Activated CD4-positive, alpha-beta T cell treated with anti-CD3 and anti-CD28 coated beads for 1 hour (primary cell): ENCODE data around the gene MRPL1.
"Not testable (repeated sequence)": the region's sequence is repeated elsewhere in the genome, so short reads cannot be mapped to it uniquely, and the experiment has no call there.

Experiments used
- DNase-seq: peaks from one replicate; pipeline ENCODE4 v3.0.0-alpha.2; 2020

Gene MRPL1

DNA sequence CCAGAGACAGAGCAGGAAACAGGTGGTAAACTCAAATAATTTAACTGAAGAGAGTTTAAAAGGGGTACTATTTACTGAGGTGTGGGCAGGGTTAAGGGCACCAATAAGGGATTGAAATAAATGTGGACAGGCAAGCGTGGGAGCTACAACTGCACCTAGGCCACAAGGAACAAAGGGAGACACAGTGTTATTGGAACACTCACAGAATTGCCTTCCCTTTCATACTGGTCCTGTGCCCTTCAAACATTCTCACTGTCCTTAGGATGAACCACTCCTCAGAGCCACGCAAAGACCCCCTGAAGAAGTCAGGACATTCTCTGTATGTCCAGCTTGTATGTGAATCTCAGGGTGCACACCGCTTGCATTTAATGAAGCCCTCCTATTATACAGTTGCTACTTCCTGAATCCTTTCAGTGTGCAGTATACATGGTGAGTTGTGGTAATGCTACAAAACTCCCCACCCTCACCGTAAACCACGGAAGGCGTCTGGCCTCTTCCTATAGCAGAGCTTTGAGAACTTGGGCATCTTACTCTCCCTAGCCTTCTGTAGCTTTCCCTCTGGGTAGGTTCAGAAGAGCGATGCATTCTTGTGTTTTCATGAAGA is 9.6 kb upstream of the MRPL1 start:
- peak; percentile 28 for DNase-seq

DNA sequence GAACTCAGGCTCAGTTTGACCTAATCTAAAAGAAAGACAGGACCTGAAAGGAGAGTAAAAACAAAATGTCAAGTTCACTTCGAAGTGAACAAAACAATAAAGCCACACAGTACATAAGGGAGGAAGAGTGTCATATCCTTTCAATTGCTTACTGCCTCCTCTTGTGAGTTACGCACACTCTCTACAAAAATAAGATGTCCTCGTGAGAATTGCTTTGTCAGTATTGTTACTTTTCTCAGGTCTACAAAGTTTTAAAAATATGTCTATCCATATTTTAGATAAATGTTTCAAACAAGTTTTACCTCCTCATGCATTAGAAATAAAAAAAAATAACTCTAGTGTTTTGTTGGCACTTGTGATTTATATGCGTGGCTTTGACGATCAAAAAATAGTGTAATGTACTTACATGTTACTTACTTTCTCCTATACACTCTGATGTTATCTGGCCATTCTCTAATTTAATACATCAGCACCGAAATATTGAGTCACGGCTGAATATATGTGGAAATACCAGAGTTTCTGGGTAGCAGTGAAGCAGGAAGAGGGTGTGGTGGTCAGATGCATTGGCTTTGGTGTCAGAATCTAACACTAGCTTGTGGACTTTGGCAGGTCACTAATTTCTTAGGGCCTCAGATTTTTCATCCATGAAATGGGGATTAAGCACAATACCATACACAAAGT is 8.1 kb upstream of the MRPL1 start:
- no peak for DNase-seq

DNA sequence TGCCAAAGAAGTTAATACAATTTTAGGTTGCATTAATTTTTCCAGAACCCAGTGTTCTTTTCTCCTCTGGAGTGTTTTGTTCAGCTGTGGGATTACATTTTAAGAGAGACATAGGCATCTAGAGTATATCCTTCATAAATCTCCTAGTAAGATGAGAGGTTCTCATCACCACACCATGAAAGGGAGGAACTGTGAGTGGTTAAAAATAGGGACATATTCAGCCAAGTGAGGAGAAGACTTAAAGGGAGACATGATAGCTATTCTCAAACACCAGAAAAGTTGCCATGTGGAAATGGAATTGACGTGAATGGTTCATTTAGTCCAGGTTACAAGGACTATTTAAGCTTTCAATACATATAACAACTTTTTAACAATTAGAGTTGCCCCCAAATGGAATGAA is 6.5 kb upstream of the MRPL1 start:
- DNase-seq: no peak

DNA sequence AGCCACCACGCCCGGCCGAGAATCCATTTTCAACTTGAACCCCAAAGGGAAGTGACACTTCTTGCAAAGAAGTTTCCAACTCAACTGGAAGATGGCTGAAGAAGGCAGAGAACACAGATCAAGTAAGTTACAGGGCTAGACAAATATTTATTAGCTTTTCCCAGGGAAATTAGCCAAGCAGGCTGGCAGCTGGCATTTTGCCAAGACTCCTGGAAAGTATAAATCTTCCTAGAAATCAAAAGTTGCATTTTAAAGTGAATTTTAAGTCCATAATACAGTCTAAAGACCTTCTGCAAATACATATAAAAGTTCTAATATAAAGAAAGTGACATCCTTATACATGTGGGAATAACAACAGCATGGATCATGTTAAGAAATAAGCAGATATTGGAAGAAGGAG is 3.4 kb upstream of the MRPL1 start:
- no peak for DNase-seq

DNA sequence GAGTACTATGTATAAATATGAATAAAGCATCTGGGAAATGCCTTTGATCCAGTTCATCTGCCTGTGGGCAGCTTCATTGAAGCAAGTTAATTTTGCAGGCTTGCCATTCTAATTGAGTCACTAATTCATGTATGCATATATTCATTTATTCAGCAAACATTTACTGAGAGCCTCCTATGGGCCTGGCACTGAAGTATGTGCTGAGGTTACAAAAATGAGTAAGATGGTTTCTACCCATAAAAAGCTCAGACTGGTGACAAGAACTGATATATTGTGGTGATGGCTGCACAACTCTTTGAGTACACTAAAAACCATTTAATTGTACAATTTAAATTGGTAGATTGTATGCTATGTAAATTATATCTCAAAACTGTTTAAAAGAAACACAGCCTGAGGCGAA is 1.1 kb upstream of the MRPL1 start:
- no peak for DNase-seq

DNA sequence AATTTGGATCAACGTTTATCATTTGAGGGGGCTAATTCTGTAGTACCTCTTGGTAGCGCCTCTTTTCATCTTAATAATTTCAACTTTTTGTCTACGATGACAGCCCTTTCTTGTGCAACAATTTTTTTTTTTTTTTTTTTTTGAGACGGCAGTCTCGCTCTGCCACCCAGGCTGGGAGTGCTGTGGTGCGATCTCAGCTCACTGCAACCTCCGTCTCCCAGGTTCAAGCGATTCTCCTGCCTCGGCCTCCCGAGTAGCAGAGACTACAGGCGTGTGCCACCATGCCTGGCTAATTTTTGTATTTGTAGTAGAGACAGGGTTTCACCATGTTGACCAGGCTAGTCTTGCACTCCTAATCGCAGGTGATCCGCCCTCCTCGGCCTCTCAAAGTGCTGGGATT is 711 bp downstream of the MRPL1 start:
- not testable (repeated sequence) for DNase-seq

DNA sequence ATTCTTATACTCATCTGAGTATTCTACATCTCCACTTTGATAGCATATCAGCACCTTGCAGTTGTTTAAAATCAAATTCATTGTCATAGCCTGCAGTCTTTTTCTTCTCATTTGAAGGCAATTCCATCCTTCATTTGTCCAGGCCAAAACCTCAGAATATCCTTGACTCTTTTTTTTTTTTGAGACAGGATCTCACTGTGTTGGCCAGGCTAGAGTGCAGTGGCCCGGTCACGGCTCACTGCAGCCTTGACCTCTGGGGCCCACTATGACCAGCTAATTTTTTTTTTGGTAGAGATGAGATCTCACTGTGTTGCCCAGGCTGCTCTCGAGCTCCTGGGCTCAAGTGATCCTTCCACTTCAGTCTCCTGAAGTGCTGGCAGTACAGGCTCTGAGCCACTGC is 2.6 kb downstream of the MRPL1 start:
- no peak for DNase-seq

DNA sequence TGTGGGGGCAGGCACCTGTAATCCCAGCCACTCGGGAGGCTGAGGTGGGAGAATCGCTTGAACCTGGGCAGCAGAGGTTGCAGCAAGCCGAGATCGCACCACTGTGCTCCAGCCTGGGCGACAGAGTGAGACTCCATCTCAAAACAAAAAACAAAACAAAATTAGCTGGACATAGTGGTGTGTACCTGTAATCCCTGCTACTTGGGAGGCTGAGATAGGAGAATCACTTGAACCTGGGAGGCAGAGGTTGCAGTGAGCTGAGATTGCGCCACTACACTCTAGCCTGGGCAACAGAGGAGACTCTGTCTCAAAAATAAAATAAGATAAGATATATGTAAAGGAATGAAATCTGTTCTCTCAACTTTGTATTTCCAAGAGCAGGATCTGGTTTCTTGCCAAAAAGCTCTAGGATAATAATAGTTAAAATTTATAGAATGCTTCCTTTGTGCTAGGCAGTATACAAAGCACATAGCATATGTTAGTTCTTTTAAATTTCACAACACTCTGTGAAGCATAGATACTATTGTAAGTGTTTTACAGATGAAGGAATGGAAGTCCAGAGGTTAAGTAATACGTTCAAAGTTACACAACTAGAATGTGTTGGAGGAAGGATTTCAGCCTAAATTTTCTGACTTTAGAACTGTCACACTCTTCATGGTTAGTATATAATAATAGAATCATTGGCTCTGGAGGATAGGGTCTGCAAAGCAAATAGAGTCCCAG is 10.3 kb downstream of the MRPL1 start:
- DNase-seq: no peak

DNA sequence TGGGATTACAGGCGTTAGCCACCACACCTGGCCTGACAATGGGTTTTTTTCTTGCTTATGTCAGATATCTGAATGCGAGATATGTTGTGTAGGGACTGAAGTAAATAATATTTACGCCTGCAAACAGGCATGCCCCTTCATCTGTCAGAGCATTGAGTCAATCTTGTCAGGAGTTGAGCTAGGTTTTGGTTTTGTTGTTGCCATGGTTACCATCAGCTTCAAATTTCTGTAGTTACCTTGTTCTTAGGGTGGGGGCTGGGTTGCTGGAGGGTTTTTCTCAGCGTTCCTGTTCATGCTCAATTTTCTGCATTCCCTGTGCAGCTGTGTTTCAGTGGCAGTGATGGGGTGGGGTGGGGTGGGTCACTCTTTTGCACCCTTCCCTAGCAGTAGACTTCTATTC is 14.5 kb downstream of the MRPL1 start:
- DNase-seq: no peak

DNA sequence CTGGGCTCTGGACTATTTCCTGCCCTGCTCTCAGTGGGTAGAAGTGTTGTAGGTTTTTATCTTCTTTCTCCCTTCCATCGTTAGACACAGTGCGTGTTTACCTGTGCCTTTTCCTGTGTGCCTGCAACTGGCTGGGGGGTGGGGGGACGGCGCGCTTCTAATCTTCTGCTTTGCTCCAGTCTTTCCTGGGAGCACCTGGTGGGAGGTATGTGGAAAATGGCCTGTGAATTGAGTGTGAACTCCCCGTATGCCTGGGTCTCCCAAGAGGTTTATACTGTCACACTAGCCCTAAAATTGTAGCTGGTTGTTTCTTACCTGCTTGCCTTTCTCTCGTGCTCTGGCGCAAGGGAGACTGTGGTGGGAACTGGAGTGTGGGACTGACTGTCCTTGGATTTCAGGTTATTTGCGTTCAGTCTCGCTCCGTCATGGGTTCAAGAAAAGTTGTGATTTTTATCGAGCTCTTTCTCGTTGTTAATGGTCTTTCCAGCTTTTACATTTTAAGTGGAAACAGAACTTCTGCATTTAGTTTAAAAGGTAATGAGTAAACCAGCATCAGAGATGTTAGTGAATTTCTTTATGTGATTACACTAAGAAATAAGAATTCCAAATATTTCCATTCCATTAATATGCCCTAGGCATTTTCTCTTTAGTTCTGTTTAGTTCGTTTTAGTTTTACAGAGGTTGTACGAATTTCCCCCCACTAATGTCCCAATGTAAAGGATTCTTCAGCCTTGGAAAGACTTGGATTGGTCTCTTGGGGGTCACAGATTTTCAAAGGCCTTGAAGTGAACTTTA is 15.3 kb downstream of the MRPL1 start:
- no peak for DNase-seq

DNA sequence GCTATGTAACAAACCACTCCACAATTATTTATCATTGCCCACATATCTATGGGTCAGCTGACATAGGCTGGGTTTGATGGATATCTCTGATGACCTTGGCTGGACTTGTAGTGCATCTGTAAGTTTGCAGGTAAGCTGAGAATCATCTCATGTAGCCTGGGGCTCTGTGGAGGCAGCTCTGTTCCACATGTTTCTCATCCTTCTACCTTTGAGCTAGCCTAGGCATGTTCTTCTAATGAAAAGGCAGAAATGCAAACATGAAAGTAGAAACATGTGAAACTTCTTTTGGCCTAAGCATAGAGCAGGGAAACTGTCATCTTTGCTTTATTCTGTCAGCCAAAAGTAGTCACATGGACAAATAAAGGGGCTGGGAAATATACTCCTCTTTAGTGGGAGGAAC is 18.2 kb downstream of the MRPL1 start:
- DNase-seq: no peak

DNA sequence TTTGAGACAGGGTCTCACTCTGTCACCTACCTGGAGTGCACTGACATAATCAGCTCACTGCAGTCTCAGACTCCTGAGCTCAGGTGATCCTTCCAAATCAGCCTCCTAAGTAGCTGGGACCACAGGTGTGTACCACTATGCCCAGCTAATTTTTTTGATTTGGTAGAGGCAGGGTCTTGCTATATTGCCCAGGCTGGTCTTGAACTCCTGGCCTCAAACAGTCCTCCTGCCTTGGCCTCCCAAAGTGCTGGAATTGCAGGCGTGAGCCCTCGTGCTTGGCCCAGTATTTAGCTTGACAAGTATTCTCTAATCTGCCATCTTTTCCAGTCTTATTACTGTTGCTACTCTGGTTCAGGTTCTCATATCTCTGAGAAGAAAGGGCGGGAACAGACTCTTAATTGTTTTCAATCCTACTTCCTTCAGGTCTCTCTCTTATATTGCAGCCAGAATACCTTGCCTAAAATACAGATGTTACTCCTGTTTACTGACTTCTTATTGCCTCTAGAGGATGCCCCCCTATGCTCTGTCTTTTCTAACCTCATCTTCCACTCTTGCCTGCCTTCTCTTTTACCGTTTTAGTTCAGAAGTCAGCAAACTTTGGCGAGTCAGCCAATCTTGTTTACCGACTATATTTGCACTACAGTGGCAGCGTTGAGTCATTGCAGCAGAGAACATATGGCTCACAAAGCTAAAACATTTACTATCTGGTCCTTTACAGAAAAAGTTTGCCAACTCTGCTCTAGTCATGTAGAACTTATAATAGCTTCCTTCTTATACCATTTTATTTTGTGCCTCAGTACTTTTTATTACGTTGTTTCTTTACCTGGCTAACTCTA is 19.0 kb downstream of the MRPL1 start:
- DNase-seq: no peak

DNA sequence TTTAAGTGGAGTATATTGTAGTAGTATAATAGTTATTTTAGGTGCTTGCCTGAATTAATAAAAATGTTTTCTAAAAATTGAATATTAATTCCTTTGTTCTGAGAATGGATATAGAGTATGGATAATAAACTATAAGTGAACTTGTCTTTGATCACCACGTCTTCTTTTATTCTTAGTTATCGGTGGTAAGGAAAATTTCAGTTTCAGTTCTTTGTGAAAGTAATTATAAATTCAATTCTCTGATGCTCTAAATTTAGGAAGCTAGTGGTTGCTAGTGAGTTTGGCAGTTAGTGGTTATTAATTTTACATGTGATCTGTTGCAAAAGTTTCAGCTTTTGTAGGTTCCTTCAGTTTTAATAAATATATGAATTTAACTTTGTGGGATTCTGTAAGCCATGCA is 30.8 kb downstream of the MRPL1 start:
- no peak for DNase-seq

DNA sequence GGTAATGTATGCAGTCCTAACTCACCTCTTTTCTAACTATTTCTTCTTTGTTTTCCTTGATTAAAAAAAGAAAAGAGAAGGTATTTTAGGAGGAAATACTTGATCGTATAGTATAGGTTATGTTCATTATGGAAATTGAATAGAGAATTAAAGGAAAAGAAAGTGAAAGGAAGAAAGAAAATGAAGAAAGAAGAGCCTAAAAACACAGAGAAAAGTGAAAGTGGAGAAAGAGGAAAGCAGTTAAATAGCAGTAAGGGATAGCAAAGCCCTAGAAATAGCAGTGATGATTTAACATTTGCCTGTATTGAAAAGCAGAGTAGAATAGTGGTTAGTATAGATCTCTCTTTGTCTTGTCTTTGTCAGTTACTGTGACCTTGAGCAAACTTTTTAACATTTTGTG is 37.0 kb downstream of the MRPL1 start:
- no peak for DNase-seq

DNA sequence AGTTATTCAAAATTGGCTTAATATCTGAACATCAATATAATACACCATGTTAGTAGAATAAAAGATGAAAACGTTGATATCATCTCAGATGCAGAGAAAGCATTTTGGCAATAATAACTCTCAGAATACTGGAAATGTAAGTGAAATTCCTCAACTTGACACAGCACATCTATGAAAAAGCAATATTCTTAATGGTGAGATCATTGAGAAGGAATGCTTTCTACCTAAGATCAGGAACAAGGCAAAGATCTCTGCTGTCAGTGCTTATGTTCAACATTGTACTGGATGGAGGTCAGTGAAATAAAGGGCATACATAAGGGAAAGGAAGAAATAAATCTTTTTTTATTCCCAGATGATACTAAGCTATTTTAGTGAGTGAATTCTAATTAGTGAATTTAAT is 40.6 kb downstream of the MRPL1 start:
- DNase-seq: no peak

DNA sequence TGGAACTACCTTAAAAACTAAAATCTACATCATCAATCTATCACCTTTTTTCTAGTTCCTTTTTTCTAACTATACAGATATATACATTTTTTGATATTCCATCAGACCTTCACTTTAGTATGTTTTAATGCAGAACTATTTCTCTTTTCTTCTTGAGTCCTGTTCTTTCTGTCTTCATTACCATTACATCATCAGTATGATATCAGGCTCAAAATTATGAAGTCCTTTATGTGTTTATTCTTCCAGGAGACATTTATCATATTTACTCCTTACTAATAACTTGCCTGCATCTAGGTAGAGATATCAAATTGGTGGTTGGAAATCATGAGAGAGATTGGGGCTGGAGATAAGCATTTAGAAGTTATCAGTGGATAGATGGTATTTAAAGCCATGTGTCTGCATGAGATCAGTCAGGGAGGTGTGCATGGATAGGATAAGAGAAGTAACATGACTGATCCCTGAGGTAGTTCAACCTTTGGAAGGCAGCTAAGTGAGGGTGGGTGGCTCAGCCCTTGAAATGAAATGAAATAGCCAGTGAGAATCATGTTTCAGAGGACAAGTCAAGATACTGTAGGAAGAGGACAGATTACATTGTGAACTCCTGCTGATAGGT is 43.1 kb downstream of the MRPL1 start:
- DNase-seq: no peak

DNA sequence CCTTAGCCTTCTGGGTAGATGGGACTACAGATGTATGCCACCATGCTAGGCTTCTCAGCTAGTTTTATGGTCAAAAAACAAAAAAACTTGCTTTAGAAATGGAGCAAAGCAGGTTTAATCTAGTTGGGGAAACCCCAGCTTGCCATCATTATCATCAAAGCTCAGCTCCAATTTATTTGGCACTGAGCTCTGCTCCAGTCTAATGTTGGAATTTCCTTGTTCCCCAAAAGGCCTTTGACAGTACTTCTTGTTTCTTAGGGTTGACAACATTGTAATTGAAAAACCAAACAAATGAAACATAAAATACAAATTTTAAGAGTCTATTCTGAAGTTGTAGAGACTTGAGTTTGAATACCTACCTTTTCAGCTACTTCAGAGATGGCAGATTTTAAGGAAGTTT is 48.0 kb downstream of the MRPL1 start:
- DNase-seq: no peak

DNA sequence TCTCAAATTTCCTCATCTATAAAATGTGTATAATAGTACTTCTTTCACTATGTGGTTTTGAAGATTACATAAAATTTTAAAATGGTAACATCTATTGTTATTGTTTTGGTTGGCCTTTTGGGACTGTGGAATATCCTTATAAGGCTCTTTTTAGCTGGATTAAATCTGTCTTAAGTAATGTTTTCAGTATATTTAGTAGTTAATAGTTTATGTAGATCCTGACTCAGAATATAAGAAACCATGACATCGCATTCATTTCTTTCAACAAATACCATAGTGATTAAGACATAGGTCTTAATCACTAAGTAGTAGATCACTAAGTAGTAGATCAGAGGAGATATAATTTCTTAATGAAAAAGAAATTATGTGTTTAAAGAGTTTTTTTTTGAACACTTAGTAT is 48.5 kb downstream of the MRPL1 start:
- DNase-seq: no peak

DNA sequence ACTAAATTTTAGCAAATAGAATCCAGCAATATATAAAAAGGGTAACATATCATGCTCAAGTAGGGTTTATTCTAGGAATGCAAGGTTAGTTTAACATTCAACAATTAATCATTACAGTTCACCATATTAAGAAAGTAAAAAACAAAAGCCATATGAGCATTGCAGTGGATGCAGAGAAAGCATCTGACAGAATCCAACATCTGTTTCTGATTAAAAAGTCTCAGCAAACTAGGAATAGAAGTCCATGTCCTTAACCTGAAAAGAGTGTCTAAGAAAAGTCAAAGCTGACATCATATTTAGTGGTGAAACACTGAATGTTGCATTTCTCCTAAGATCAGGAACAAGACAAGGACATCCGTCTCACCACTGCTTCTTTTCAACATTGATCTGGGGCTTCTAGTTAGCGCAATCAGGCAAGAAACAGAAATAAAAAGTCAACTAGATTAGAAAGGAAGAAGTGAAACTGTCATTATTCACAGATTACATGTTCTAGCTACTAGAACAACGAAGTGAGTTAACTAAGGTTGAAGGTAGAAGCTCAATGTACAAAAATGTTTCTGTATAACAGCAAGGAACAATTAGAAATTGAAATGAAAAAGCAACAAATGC is 49.3 kb downstream of the MRPL1 start:
- no peak for DNase-seq

DNA sequence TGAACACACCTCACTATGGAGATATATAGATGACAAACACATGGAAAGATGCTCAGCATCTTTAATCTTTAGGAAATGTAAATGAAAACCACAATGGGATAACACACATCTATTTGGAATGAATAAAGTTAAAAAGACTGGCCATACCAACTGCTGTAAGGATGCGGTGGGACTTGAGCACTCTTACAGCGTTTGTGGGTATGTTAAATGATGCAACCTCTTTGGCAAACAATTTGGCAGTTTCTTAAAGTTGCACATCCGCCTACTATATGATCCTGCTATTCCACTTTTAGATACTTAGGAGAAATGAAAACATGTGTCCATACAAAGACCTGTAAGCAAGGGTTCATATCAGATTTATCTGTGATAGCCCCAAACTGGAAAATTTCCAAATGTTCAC is 50.7 kb downstream of the MRPL1 start:
- no peak for DNase-seq

DNA sequence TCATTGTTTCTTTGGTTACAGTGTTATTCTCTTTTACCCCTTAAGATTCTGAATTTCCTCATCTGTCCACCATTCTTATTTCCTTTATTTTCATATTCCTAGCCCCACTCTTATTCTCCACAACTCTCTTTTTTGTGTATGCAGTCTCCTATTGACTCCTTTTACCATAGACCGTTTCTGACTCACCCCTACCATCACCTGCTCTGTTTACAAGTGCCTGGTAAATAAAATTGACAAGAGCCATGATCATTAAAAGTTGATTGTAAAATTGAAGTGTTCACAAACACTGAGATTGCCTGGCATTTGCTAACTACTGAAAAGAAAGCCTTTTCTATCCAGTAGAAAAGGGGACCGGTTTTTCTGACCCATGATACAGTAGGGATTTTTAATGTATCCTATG is 54.4 kb downstream of the MRPL1 start:
- DNase-seq: no peak

DNA sequence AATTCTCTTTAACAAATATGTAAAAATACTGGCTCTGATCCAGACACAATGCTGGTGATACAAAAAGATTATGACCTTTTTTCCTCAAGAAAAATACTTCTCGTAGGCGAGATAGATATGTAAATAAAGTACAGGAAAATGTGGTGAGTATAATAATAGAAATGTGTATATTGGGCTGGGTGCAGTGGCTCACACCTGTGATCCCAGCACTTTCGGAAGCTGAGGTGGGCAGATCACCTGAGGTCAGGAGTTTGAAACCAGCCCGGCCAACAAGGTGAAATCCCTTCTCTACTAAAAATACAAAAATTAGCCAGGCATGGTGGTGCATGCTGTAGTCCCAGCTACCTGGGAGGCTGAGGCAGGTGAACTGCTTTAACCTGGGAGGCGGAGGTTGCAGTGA is 55.0 kb downstream of the MRPL1 start:
- DNase-seq: no peak
